GM18498 (cell line): ENCODE results near the gene AUTS2.

Source experiments
- ATAC-seq: cut with Tn5 transposase; IDR thresholded peaks from one replicate; pipeline ENCODE4 v1.9.1; 2021; ENCODE audit warnings: mild to moderate bottlenecking, moderate library complexity; ENCODE audit not compliant: unreplicated experiment

Gene AUTS2

DNA sequence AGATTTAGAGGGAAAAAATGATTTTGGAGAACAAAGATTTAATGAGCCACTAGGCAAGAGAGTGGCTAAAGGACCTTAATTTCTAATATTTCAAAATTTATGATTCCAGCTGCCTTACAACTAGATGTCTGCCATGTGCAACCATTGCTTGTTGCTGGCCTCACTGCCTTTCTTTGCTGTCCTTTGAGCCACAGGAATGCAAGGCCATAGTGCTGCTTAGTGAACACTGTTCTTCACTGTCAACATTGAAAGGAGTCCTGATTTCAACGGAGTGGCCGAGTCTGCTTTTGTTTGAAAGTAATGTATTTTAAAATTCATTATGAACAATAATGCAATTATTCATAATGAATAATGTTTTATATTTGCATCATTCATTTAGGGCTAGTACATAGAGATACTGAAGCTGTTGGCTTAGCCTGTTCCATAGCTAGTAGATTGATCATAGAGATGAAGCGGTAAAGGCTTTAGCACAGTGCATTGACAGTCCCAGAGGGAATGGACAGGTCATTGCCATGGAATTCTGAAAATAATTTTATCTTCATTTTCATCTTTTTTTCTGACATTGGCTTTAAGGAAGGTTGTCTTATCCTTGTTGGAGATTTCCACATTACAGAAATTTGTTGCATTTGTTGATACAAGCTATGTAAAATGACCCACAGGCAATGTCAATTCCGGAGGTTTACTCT, 544.1 kb downstream of the AUTS2 start:
- ATAC-seq = no peak

DNA sequence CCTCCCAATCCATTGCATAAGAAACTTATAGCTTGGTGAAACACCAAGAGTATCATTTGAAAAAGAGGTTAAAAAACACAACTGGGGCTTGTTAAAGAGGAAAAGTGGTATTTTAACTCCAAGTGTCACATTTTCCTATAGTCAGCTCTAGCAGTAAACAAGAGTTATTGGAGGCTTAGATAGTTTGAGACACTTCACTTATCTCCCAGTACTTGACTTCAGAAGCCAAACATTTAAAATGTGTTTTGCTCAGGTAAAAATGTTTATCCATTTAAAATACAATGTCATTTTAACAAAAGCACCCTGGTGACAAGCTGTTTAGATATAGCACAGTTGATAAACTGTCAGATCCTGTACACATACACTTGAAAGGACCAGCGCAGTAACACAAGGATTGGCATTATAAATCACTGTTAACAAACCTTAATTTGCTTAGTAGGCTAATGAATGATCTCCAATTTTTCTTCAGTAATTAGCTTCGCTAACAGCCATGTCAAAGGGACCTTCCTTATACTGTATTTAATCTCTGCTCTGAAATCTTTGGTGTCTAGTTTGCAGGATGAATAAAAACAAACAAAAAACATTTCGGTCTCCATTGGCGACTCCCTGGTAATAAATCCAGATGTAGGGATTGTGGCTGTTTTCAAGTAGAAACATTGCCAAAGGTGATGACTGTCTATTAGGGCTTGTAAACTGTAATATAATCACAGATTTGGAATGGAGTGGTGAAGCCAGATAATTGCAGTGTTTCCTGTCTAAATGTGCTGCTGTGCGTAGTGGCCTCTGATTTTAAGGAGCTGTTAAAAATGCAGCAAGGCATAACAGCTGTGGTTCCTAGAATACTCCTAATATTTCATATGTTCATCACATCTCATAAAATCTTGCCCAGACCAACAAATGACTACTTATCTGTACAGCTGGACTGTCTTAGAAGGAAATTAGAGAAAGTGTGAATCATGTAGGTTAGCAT, 545.1 kb downstream of the AUTS2 start:
- no peak for ATAC-seq

DNA sequence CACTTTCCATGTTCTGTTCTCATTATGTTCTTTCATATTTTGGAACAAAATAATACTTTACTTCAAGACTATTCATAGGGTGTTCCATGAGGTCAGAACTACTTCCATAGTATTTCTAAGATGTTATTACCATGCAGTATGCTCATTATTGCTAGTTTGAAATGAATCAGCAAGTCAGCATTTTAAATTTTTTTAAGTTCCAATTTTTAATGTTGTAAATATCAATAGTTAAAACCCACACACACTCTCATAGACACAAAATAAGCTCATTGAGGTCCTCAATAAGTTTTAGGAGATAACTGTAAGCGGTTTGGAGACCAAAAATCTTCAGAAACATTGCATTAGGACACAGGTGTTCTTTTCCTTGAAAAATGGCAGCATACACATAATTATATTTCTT, 550.7 kb downstream of the AUTS2 start:
- no peak for ATAC-seq

DNA sequence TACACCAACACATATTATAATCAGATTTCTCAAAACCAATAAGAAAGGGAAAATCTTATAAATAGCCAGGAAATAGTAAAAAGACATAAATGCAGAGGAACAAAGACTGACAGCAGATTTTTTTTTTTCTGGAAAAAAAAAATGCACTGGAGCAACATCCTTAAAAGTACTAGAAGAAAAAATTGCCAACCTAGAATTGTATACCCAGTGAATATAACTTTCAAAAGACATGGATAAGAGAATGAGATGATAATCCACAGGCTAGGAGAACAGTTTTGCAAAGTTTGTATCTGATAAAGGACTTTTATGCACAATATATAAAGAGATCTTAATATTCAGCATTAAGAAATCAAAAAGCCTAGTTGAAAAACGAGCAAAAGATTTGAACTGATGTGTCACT, 554.0 kb downstream of the AUTS2 start:
- no peak for ATAC-seq

DNA sequence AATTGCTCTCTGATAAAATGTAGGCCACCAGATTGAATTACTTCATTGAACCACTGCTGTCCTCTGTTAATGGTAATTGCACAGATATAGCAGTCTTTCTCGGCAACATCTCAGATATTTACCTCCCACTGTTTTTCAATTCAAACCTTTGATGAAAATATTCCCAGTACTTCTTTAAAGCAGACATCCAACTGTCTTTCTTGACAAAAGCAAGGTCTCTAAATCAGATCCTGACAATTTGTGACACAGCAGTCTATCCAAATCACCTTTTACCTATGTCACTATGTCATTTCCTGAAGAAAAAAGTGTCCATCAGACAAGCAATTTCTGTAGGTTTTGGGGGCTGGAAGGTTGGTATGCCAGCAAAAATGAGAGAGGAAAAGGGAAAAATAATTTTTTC, 555.7 kb downstream of the AUTS2 start:
- ATAC-seq = no peak

DNA sequence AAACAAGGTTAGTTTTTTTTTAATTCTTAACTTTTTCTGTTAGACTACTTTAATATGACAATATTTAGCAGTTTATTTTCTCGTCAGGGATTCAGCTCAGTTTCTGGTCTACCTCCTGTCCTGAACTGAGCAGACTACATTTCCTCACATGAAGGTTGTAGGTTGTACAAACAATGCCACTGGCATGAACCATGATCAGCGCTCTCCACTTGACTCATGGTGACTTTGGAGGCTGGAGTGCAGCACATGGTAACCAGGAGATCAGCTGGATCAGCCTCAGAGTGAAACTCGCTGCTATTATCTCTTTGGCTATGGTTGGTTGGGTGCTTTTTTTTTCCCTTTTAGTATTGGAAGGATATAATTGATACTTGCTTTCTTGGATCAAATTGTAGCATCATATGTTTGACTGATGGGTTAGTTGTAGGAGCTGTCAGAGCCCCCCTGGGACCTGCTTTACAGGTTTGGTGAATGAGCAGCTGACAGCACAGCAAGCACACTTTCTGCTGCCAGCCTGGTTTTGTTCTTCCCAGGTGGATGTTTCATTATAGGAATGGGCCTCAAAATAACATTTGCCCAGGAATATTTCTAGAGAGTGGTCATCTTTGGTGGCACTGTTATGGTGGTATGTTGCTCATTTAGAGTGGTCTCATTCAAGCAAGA, 556.4 kb downstream of the AUTS2 start:
- ATAC-seq = no peak

DNA sequence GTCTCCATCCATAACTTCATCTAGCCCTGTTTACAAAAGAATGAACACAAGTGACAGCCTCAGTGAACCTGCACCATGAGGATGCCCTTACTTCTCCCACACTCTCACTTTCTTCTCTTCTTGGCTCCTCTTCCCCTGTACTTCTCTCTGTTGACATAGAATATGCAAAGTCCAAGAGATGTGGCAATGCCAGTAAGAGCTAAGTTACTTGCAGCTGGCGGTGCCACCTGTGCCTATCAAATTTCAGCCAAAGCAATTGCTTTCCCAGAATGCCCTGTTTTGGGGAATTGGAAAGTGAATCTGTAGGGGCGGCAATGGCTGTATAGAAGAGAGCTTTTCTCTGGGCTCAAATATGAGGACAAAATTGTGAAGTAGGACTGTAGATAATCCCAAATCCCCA, 557.8 kb downstream of the AUTS2 start:
- no peak for ATAC-seq

DNA sequence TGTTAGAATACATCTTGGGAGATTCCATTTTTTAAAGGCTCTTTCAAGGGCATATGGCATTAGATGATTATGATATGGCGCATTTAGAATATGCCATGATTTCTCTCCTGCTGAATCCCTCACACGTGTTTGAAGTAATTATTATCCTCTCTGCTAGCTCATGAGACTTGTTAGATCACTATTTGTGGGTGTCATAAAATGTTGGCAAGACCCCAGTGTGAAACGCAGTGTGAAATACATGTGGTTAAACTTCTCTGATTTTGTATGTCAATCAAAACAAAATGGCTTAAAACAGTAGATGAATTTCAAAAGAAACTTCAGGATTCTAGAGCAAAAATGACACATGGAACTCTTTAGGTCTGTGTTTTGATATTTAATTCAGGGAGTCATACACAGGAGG, 560.8 kb downstream of the AUTS2 start:
- no peak for ATAC-seq

DNA sequence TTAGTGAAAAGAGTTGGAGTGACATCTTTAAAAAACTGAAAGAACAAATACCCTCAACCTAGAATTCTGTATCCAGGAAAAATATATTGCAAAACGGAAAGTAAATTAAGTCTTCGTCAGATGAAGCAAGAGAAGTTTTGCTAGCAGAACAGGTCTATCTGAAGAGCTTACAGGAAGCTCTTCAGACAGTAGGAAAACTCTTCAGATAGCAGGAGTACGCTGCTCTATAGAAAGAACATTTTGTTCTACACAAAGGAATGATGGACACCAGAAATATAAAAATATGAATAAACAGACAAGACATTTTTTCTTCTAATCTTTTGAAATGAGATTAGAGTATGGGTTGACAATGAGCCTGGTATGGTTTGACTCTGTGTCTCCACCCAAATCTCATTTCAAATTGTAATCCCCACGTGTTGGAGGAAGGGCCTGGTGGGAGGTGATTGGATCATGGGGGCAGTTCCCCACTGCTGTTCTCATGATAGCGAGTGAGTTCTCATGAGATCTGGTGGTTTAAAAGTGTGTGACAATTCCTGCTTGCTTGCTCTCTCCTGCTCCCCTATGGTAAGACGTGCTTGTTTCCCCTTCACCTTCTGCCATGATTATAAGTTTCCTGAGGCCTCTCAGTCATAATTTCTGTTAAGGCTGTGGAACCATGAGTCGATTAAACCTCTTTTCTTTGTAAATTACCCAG, 567.3 kb downstream of the AUTS2 start:
- ATAC-seq = no peak

DNA sequence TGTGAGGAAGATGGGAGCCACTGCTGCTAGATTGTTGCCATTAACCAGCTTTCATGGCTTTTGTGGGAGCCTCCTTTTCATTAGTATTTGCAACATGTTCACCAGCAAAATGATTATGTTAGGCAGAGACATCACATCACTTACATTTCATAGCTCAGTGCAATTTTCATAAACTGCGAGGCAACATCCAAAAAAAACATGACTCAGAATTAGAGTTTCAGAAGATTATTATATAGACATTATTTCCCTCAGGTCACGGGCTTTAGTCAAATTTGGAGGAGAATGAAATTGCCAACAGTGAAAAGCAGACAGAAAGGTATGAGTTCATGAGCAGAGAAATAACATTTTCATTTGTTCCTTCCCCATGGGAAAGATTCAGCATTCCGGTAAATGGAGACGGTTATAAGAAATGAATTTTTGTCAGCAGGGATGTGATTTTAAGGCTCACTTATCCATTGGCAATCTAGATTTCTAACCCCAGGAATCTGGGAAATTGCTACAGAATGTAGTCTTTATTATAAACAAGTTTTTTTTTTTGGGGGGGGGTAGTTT, 573.2 kb downstream of the AUTS2 start:
- no peak for ATAC-seq

DNA sequence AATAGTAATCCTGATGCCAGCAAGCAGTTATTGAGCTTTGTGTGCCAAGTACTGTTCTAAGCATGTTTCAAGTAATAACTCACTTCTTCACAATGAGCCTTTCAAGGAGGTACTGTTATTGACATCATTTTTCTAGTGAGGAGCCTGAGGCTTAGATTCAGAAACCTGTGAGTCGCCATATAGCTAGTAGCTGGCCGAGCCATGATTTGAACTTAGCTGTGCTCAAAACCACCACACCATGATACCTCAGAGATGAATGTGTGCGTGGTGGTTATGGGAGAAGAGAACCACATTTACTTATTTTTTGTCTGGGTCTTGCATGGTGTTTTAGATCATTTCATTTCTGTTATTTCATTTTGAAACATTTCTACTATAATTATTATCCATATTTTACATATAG, 578.9 kb downstream of the AUTS2 start:
- no peak for ATAC-seq

DNA sequence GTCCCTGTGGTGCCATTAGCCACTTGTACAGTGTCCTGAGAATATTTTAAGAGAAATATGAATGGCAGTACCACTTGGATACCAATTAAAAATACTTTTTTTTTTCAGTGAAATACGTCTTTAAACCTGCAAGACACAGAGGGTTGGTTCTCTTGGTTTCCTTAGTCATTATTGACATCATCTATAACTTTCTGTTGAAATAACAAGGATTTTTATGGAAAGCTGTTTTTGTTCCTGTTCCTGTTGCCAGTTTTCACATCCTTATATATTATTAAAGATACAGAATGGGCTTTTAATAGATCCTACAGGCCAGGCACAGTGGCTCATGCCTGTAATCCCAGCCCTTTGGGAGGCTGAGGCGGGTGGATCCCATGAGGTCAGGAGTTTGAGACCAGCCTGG, 579.9 kb downstream of the AUTS2 start:
- no peak for ATAC-seq

DNA sequence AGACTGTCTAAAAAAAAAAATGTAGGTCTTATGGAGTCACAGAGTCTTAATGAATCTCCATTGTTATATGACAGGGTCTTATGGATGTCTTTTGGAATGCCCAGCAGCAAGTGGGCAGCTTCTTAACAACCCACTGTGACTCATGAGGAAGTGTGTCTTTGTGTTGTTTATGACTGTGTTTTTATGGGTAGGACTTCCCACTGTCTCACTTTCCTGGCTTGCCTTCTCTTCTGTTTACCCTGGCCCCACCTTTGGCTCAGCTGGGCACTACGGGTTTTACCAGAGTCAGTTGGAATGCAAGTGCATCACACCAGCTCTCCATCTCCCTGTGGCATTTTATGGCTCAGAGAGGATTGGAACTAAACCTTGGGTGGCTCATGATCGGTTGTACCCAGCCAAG, 580.5 kb downstream of the AUTS2 start:
- no peak for ATAC-seq

DNA sequence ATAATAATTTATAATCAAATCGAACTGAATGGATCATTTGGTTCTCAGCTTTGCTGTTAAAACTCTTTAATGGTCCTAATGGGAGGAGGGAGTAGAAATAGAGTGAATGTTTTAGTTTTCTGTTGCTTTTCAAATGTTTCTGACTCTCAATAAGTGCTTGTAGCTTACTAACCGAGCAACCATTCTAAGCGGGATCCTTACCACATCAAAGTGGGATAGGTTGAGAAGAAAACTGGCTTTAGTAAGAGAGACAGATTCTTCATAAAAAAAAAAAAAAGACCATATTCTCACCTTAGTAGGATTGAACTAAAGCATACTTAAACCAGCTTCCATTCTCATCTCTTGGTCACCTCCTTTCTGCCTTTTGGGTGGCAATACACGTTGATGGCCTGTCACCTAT, 584.2 kb downstream of the AUTS2 start:
- no peak for ATAC-seq

DNA sequence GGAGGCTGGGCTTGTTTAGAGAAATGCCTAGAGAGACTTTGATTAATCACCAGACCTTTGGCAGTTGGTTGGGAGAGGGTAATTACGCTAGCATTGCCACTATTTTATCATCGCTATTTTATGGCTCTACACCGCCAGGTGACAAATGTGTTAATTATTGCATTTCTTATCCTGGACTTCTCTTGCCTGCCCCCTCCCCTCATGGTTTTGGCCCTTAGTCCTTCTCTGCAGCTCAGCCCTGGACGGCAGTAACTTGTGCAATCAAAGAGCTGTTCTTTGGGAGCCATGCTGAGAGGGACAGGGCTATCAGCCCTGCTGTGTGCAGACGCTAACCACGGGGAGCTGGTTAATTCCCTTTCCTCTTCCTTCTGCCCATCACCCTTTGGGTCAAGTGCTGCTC, 585.0 kb downstream of the AUTS2 start:
- ATAC-seq = no peak

DNA sequence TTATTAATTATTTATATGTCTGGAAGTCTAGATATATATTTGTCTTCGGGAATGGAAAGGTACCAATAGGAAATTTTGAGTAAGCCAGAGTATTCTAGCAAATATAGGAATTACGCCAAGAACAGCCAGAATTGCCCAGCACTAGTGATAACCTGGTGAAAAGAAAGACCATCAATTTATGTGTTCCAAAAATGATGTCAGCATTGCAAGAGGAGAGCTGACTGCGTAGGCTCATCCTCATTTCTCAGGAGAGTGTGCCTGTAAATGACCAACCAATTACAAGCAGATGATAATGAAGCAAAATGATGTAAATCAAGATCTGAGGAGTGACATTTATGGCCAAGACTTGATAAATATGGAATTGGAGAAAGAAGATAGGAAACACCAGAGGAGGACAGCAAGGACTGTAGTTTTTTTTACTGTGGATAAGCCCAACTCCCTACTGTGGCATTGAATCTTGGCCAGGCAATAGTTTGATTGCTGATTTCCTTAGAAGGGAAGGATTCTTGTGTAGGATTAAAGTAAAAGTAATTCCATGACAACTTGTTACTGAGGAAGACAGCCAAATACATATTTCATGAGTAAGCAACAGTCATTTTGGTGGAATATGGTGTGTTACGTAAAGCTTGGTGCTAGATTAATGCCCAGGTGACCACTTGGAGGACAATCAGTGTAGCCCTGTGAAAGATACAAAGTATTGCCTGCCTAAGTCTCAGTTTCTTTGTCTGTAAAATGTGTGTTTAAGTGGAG, 590.8 kb downstream of the AUTS2 start:
- no peak for ATAC-seq

DNA sequence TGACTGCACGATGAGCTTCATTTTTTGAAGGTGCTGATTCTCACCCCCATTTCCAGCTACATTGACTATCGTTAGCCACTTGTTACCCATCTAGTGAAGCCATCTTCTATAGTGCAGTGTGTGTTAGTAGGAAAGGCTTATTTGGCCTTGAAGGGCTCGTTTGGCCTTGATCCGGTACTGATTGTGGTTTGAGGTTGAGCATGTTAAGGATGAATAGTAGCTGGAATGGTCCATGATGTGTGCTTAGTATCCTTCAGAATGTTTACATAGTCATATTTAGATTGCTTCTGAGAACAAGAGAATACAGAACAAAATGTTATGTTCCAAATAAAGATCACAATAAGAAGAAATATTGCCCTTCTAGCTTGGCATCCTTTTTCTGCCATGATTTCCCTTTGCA, 591.5 kb downstream of the AUTS2 start:
- no peak for ATAC-seq

DNA sequence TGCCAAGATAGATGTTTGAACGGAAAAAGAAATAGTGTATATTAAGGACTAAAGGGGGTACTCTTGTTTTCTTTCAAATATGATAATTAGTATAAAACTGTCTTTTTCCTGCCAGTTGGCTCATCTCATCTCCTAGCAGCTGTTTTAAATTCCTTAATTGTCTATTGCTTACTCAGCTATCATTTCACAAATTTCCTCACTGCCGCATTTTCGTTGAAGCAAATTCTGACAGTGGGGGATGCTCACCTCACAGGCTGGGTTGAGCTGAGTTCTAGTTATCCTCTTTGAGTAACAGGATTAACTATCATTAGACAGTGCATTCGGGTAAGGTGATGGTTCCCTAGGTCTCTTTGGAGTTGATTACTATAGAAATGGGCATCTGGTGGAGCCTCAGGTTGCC, 592.0 kb downstream of the AUTS2 start:
- no peak for ATAC-seq

DNA sequence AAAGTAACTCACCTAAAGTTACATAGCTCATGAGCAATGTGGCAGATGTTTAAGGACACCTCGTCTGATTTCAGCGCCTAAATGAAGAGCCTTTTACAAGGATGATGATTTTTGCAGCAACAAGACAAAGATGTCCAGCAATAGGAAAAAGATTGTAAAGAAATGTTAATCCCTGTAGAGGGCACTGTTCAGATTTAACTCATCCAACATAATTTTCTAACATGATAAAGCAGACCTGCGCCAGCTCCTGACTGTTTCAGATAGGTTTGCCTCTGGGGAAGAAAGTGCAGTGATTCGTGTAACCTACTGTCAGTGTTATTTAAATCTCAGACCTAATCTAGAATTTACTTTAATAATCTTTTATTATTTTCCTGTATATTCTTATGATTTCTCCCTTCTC, 595.2 kb downstream of the AUTS2 start:
- no peak for ATAC-seq
